NCI-H1436 (cell line): ENCODE measurements around the gene TIMM13.
"Not testable (repeated sequence)": the region's sequence is repeated elsewhere in the genome, so short reads cannot be mapped to it uniquely, and the experiment has no call there.

Source experiments
- DNase-seq: peaks from one replicate; lab custom pipeline; 2025; lab: John Stamatoyannopoulos, UW

The TIMM13 gene

GRCh38 chr19:2427429-2428320 lies at the start of gene TIMM13:
TSS of gene TIMM13 (minus strand) at chr19:2427586. CDS start at chr19:2427533, 53 bp downstream.
- DNase-seq = peak; percentile 95

- DNase-seq = no peak
Observed at GRCh38 chr19:2476451-2477140, 49.2 kb upstream of the TIMM13 start.

GRCh38 chr19:2475702-2476450 lies 48.5 kb upstream of the TIMM13 start, which contains the start of gene GADD45B:
TSS of gene GADD45B (plus strand) at chr19:2476127. CDS start at chr19:2476359, 232 bp downstream.
- peak; percentile 94 for DNase-seq

GRCh38 chr19:2475018-2475701 lies 47.8 kb upstream of the TIMM13 start:
- no peak for DNase-seq

GRCh38 chr19:2474232-2475017 lies 47.0 kb upstream of the TIMM13 start:
- DNase-seq = peak; percentile 72

- DNase-seq = not testable (repeated sequence)
Observed at GRCh38 chr19:2469915-2470200, 42.5 kb upstream of the TIMM13 start.

GRCh38 chr19:2469102-2469914 lies 41.9 kb upstream of the TIMM13 start:
- no peak for DNase-seq

GRCh38 chr19:2468596-2468995 lies 41.2 kb upstream of the TIMM13 start:
- DNase-seq = no peak

- DNase-seq = no peak
Observed at GRCh38 chr19:2464389-2464788, 37.0 kb upstream of the TIMM13 start.

- DNase-seq = not testable (repeated sequence)
Observed at GRCh38 chr19:2463694-2464093, 36.3 kb upstream of the TIMM13 start.

GRCh38 chr19:2462635-2463421 lies 35.4 kb upstream of the TIMM13 start:
- no peak for DNase-seq

GRCh38 chr19:2461751-2462634 lies 34.6 kb upstream of the TIMM13 start:
- DNase-seq = peak; percentile 66

- no peak for DNase-seq
Observed at GRCh38 chr19:2460245-2460644, 32.9 kb upstream of the TIMM13 start.

- DNase-seq = not testable (repeated sequence)
Observed at GRCh38 chr19:2458776-2459175, 31.4 kb upstream of the TIMM13 start.

- no peak for DNase-seq
Observed at GRCh38 chr19:2458054-2458453, 30.7 kb upstream of the TIMM13 start.

- no peak for DNase-seq
Observed at GRCh38 chr19:2457394-2458037, 30.1 kb upstream of the TIMM13 start.

GRCh38 chr19:2455851-2456570 lies 28.6 kb upstream of the TIMM13 start:
- DNase-seq = no peak
